H9 (cell line): ENCODE results near the gene SRRM2. TPM values are rescaled to one million over a fixed set of nuclear protein-coding genes. Genes with fewer than 3 reads are reported as not detected.

ENCODE experiments used
- DNase-seq: peaks from one replicate; pipeline ENCODE4 v3.0.0-alpha.2; 2017
- H2AFZ ChIP-seq: one replicate; pipeline ENCODE4 v1.6.1; 2013; ENCODE audit warnings: mild to moderate bottlenecking, low read length, control low read depth, moderate library complexity
- H2AK5ac ChIP-seq: 2 replicates; pipeline ENCODE4 v1.6.1; 2013; ENCODE audit warnings: low read length, control low read depth, mixed read lengths; ENCODE audit not compliant: insufficient read length
- H2BK120ac ChIP-seq: one replicate; pipeline ENCODE4 v1.6.1; 2013; ENCODE audit warnings: low read depth, mild to moderate bottlenecking, low read length, control low read depth, inconsistent platforms; ENCODE audit not compliant: poor library complexity, severe bottlenecking
- H2BK12ac ChIP-seq: 2 replicates; pipeline ENCODE4 v1.6.1; 2013; ENCODE audit warnings: low read length, control low read depth, mixed read lengths, low read depth; ENCODE audit not compliant: insufficient read length
- H2BK15ac ChIP-seq: 2 replicates; pipeline ENCODE4 v1.6.1; 2013; ENCODE audit warnings: low read depth, low read length, control low read depth
- H2BK20ac ChIP-seq: one replicate; pipeline ENCODE4 v1.6.1; 2013; ENCODE audit warnings: low read depth, mild to moderate bottlenecking, low read length, control low read depth, inconsistent platforms; ENCODE audit not compliant: poor library complexity, severe bottlenecking
- H2BK5ac ChIP-seq: 2 replicates; pipeline ENCODE4 v1.6.1; 2013; ENCODE audit warnings: low read length, control low read depth, mixed read lengths; ENCODE audit not compliant: insufficient read length
- H3K14ac ChIP-seq: 2 replicates; pipeline ENCODE4 v1.6.1; 2013; ENCODE audit warnings: low read length, control low read depth; ENCODE audit not compliant: insufficient read depth
- H3K18ac ChIP-seq: 2 replicates; pipeline ENCODE4 v1.6.1; 2013; ENCODE audit warnings: low read depth, mild to moderate bottlenecking, mixed read lengths, low read length, control low read depth; ENCODE audit not compliant: insufficient read length
- H3K23ac ChIP-seq: 2 replicates; pipeline ENCODE4 v1.6.1; 2013; ENCODE audit warnings: low read length, control low read depth, mixed read lengths, low read depth; ENCODE audit not compliant: insufficient read length
- H3K23me2 ChIP-seq: 2 replicates; pipeline ENCODE4 v1.6.1; 2013; ENCODE audit warnings: low read depth, mild to moderate bottlenecking, mixed read lengths, low read length, control low read depth; ENCODE audit not compliant: insufficient read length, poor library complexity, severe bottlenecking
- H3K27ac ChIP-seq: 2 replicates; pipeline ENCODE4 v1.5.1; 2013; ENCODE audit warnings: low read length, control low read depth, mixed read lengths, low read depth; ENCODE audit not compliant: insufficient read length
- H3K27me3 ChIP-seq: 2 replicates; pipeline ENCODE4 v1.6.1; 2013; ENCODE audit warnings: low read length, control low read depth, inconsistent platforms; ENCODE audit not compliant: insufficient read depth
- H3K4ac ChIP-seq: 2 replicates; pipeline ENCODE4 v1.6.1; 2013; ENCODE audit warnings: low read depth, mild to moderate bottlenecking, control low read depth, inconsistent platforms, low read length, moderate library complexity
- H3K4me1 ChIP-seq: 2 replicates; pipeline ENCODE4 v1.6.1; 2013; ENCODE audit warnings: low read length, control low read depth, inconsistent platforms; ENCODE audit not compliant: insufficient read depth
- H3K4me2 ChIP-seq: 2 replicates; pipeline ENCODE4 v1.6.1; 2013; ENCODE audit warnings: low read length, control low read depth, mixed read lengths; ENCODE audit not compliant: insufficient read length, insufficient read depth
- H3K56ac ChIP-seq: 2 replicates; pipeline ENCODE4 v1.6.1; 2013; ENCODE audit warnings: low read depth, mild to moderate bottlenecking, mixed read lengths, low read length, control low read depth; ENCODE audit not compliant: insufficient read length
- H3K79me1 ChIP-seq: 2 replicates; pipeline ENCODE4 v1.6.1; 2013; ENCODE audit warnings: low read depth, mild to moderate bottlenecking, moderate library complexity, low read length, control low read depth, inconsistent platforms; ENCODE audit not compliant: insufficient read depth, poor library complexity, severe bottlenecking
- H3K79me2 ChIP-seq: 2 replicates; pipeline ENCODE4 v1.6.1; 2013; ENCODE audit warnings: low read length, control low read depth, inconsistent platforms; ENCODE audit not compliant: insufficient read depth
- H3K9ac ChIP-seq: 2 replicates; pipeline ENCODE4 v1.6.1; 2013; ENCODE audit warnings: low read length, control low read depth, mixed read lengths; ENCODE audit not compliant: insufficient read length; ENCODE audit errors: extremely low read depth
- H3K9me3 ChIP-seq: one replicate; pipeline ENCODE4 v1.6.1; 2013; ENCODE audit warnings: low read depth, low read length, inconsistent platforms; ENCODE audit not compliant: control insufficient read depth
- H3T11ph ChIP-seq: one replicate; pipeline ENCODE4 v1.6.1; 2013; ENCODE audit warnings: mild to moderate bottlenecking, low read length, control low read depth, inconsistent platforms
- H4K20me1 ChIP-seq: one replicate; pipeline ENCODE4 v1.6.1; 2013; ENCODE audit not compliant: control insufficient read depth, insufficient read length, insufficient read depth
- H4K5ac ChIP-seq: 2 replicates; pipeline ENCODE4 v1.6.1; 2013; ENCODE audit warnings: low read depth, mild to moderate bottlenecking, mixed read lengths, low read length, control low read depth; ENCODE audit not compliant: insufficient read length
- H4K8ac ChIP-seq: replicated peaks from 2 replicates; pipeline ENCODE4 v1.6.1; 2013; ENCODE audit warnings: low read length, control low read depth, mixed read lengths, low read depth; ENCODE audit not compliant: insufficient read length
- H4K91ac ChIP-seq: 2 replicates; pipeline ENCODE4 v1.6.1; 2013; ENCODE audit warnings: low read depth, mild to moderate bottlenecking, moderate library complexity, mixed read lengths, low read length, control low read depth; ENCODE audit not compliant: insufficient read length
- H3K27ac Mint-ChIP-seq, 3 experiments: 2 replicates in 2 of 3; 3 replicates in 1 of 3; pipeline ENCODE4 v1.8.0; 2020 to 2021; ENCODE audit warnings: mixed read lengths in 3 of 3, mild to moderate bottlenecking in 1 of 3, moderate library complexity in 1 of 3
- H3K27me3 Mint-ChIP-seq: 2 replicates; pipeline ENCODE4 v1.8.0; 2021; ENCODE audit warnings: low read depth, mild to moderate bottlenecking, moderate library complexity, mixed read lengths
- H3K36me3 Mint-ChIP-seq, 3 experiments: 2 replicates in 2 of 3; 3 replicates in 1 of 3; pipeline ENCODE4 v1.8.0; 2020 to 2021; ENCODE audit warnings: low read depth in 3 of 3, mixed read lengths in 3 of 3; ENCODE audit not compliant: insufficient read depth in 1 of 3
- H3K4me1 Mint-ChIP-seq, 2 experiments: 2 replicates each; pipeline ENCODE4 v1.8.0; 2020; ENCODE audit warnings: mixed read lengths in 2 of 2
- H3K4me3 Mint-ChIP-seq, 2 experiments: 2 replicates in 1 of 2; 3 replicates in 1 of 2; pipeline ENCODE4 v1.8.0; 2020 to 2021; ENCODE audit warnings: mild to moderate bottlenecking in 2 of 2, mixed read lengths in 2 of 2, moderate library complexity in 1 of 2
- H3K9me3 Mint-ChIP-seq, 2 experiments: 2 replicates in 1 of 2; 3 replicates in 1 of 2; pipeline ENCODE4 v1.8.0; 2020; ENCODE audit warnings: mild to moderate bottlenecking in 2 of 2, mixed read lengths in 2 of 2, moderate library complexity in 1 of 2
- WGBS: extraction: QIAGEN DNeasy Blood & Tissue Kit; methylation state at CpG from one replicate; pipeline ENCODE4 v1.1.7; 2013; ENCODE audit warnings: missing lambda C conversion rate, low lambda C conversion rate, mixed read lengths; ENCODE audit not compliant: insufficient read length; ENCODE audit errors: extremely low coverage; 5-methylcytosine and 5-hydroxymethylcytosine counted together
- total RNA-seq: library from RNA; stranded (reverse); gene quantifications from 2 replicates; pipeline ENCODE4 v1.2.1, GENCODE V29; 2021
- TF ChIP-seq, protein P1 (sequence below): fragments of 200-600 bp; sonication (generic); conservative IDR thresholded peaks from 3 replicates; pipeline ENCODE4 v1.8.0; 2021; ENCODE audit warnings: antibody characterized with exemption, mild to moderate bottlenecking

The SRRM2 gene
- total RNA-seq, 1 experiment from 2014 or later: 694 TPM

DNA sequence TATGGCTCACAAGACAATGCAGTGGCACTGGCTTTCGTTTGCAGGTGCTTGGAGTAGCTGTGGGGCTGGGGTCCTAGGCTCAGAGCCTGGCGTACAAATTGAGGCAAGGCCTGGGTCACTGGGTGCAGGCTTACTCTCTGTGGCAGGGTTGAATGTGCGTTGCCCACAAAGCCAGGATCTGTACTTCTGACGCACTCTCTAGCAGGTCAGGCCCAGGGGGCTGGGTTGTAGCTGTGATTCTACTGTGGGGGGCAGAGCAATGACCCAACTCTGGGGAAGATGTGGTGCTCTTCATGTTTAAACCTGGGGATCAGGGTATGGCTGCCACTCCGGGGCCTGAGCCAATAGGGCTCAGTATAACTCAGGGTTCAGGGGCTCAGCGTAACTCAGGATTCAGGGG is 58.2 kb downstream of the SRRM2 start:
- WGBS: no CpG with 5 or more reads among the region's 6 CpGs
- no peak overlapping the region for H3K27ac ChIP-seq
- H2BK20ac ChIP-seq: no peak overlapping the region
- H3K18ac ChIP-seq: no peak overlapping the region
- H4K20me1 ChIP-seq: no peaks in the 10 kb centered on the region
- no peak overlapping the region for H3K14ac ChIP-seq
- no peak overlapping the region for H3K9ac ChIP-seq
- H2BK12ac ChIP-seq: no peak overlapping the region
- H3K79me1 ChIP-seq: no peaks in the 10 kb centered on the region
- H3K23ac ChIP-seq: no peak overlapping the region
- peaks cover 7% of the 10 kb centered on the region in 2 experiments; a peak in 3 of 4 replicates for H3K4me1 Mint-ChIP-seq
- H4K91ac ChIP-seq: no peak overlapping the region
- H3K36me3 Mint-ChIP-seq: no peaks in the 10 kb centered on the region
- H3K9me3 ChIP-seq: no peaks in the 10 kb centered on the region
- H2AFZ ChIP-seq: no peak overlapping the region
- H3K27me3 ChIP-seq: no peaks in the 10 kb centered on the region
- H3K9me3 Mint-ChIP-seq: peaks cover 2 to 4% of the 10 kb centered on the region in 2 experiments; a peak in 2 of 5 replicates
- no peaks in the 10 kb centered on the region for H3K79me2 ChIP-seq
- peaks cover 29% of the 10 kb centered on the region for H3K27me3 Mint-ChIP-seq
- no peak overlapping the region for H4K5ac ChIP-seq
- no peak overlapping the region for H2BK5ac ChIP-seq
- no peak overlapping the region for H3T11ph ChIP-seq
- no peak overlapping the region for H2BK15ac ChIP-seq
- no peak overlapping the region for H3K4me2 ChIP-seq
- DNase-seq: no peak
- H3K4me1 ChIP-seq: no peaks in the 10 kb centered on the region
- H3K27ac Mint-ChIP-seq: no peak overlapping the region
- no peak overlapping the region for H2AK5ac ChIP-seq
- H2BK120ac ChIP-seq: no peak overlapping the region
- H3K4ac ChIP-seq: no peak overlapping the region
- no peaks in the 10 kb centered on the region for H3K23me2 ChIP-seq
- H4K8ac ChIP-seq: no peak overlapping the region
- no peak overlapping the region for H3K4me3 Mint-ChIP-seq
- no peak overlapping the region for H3K56ac ChIP-seq
- TF ChIP-seq, protein P1, sequence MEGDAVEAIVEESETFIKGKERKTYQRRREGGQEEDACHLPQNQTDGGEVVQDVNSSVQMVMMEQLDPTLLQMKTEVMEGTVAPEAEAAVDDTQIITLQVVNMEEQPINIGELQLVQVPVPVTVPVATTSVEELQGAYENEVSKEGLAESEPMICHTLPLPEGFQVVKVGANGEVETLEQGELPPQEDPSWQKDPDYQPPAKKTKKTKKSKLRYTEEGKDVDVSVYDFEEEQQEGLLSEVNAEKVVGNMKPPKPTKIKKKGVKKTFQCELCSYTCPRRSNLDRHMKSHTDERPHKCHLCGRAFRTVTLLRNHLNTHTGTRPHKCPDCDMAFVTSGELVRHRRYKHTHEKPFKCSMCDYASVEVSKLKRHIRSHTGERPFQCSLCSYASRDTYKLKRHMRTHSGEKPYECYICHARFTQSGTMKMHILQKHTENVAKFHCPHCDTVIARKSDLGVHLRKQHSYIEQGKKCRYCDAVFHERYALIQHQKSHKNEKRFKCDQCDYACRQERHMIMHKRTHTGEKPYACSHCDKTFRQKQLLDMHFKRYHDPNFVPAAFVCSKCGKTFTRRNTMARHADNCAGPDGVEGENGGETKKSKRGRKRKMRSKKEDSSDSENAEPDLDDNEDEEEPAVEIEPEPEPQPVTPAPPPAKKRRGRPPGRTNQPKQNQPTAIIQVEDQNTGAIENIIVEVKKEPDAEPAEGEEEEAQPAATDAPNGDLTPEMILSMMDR: no peak
